Activated CD8-positive, alpha-beta memory T cell treated with anti-CD3 and anti-CD28 coated beads, Interleukin-2, amount 10 ng/mL, durations not matched to agents 7 days and 5 days (primary cell): ENCODE measurements around the gene SIRT4. TPM values are rescaled to one million over a fixed set of nuclear protein-coding genes. Genes with fewer than 3 reads are reported as not detected.

ENCODE experiments used
- ATAC-seq: fragments of 150-1000 bp; cut with Tn5 transposase; one replicate; pipeline ENCODE4 v1.10.0; 2021; ENCODE audit warnings: moderate library complexity
- CTCF ChIA-PET: fragments of 350-600 bp; sonication (Branson Sonifier 250); formaldehyde crosslinking; loops from one replicate; lab custom pipeline; 2021; ENCODE audit warnings: antibody characterized with exemption; lab: Charles Lee
- DNase-seq: peaks from one replicate; pipeline ENCODE4 v3.0.0-alpha.2; 2020
- H3K27ac Mint-ChIP-seq: one replicate; pipeline ENCODE4 v1.8.0; 2021; ENCODE audit warnings: mild to moderate bottlenecking, mixed read lengths
- H3K27me3 Mint-ChIP-seq: one replicate; pipeline ENCODE4 v1.8.0; 2021; ENCODE audit warnings: mixed read lengths
- H3K36me3 Mint-ChIP-seq: one replicate; pipeline ENCODE4 v1.8.0; 2021; ENCODE audit warnings: mild to moderate bottlenecking, mixed read lengths
- H3K4me1 Mint-ChIP-seq: one replicate; pipeline ENCODE4 v1.8.0; 2021; ENCODE audit warnings: mixed read lengths
- H3K4me3 Mint-ChIP-seq: one replicate; pipeline ENCODE4 v1.8.0; 2021; ENCODE audit warnings: mild to moderate bottlenecking, moderate library complexity, mixed read lengths
- H3K9me3 Mint-ChIP-seq: one replicate; pipeline ENCODE4 v1.8.0; 2022; ENCODE audit warnings: low read depth, mixed read lengths
- total RNA-seq, 2 experiments: library from RNA; stranded (reverse); gene quantifications; one replicate each; pipeline ENCODE4 v1.2.3, GENCODE V29; 2021

SIRT4 gene
- total RNA-seq, 2 experiments from 2014 or later, result 2.4 to 3.0 TPM

- no peak for DNase-seq
- no peaks in the 10 kb centered on the region for H3K36me3 Mint-ChIP-seq
- H3K9me3 Mint-ChIP-seq, result no peaks in the 10 kb centered on the region
- H3K27ac Mint-ChIP-seq, result no peak overlapping the region
- peaks cover 2% of the 10 kb centered on the region for H3K27me3 Mint-ChIP-seq
- ATAC-seq, result no peak
- no peaks in the 10 kb centered on the region for H3K4me1 Mint-ChIP-seq
- H3K4me3 Mint-ChIP-seq, result no peak overlapping the region
- CTCF ChIA-PET, result no interaction called here
Measured at GRCh38 chr12:120350576-120351350, 48.6 kb downstream of the SIRT4 start.

- no peaks in the 10 kb centered on the region for H3K36me3 Mint-ChIP-seq
- H3K4me3 Mint-ChIP-seq, result no peak overlapping the region
- no peak overlapping the region for H3K27ac Mint-ChIP-seq
- ATAC-seq, result no peak
- H3K27me3 Mint-ChIP-seq, result peaks cover 2% of the 10 kb centered on the region
- DNase-seq, result no peak
- CTCF ChIA-PET, result interaction anchor here (5.2 kb wide), 1 partner anchor 78 kb away, joined by 29 read pairs; no protein-coding TSS in a partner anchor
- H3K4me1 Mint-ChIP-seq, result no peaks in the 10 kb centered on the region
- H3K9me3 Mint-ChIP-seq, result no peaks in the 10 kb centered on the region
Measured at GRCh38 chr12:120352117-120352516, 50.0 kb downstream of the SIRT4 start.

GRCh38 chr12:120353136-120353535, 51.0 kb downstream of the SIRT4 start:
- Mint-ChIP-seq H3K4me1 (no peaks in the 10 kb centered on the region), H3K27me3 (peaks cover 4% of the 10 kb centered on the region), H3K4me3 (no peak overlapping the region), H3K27ac (no peak overlapping the region), H3K36me3 (no peaks in the 10 kb centered on the region), H3K9me3 (no peaks in the 10 kb centered on the region)
- CTCF ChIA-PET, result interaction anchor here (5.2 kb wide), 1 partner anchor 77 kb away, joined by 29 read pairs; no protein-coding TSS in a partner anchor
- DNase-seq (no peak), ATAC-seq (no peak)

GRCh38 chr12:120353556-120354317, 51.6 kb downstream of the SIRT4 start:
- CTCF ChIA-PET, result interaction anchor here (1.9 to 5.2 kb wide), 2 partner anchors 77 to 80 kb away, joined by 4 to 29 read pairs; no protein-coding TSS in a partner anchor
- no peak for ATAC-seq

GRCh38 chr12:120356567-120357030, 54.5 kb downstream of the SIRT4 start:
- Mint-ChIP-seq H3K4me3 (no peak overlapping the region), H3K4me1 (no peaks in the 10 kb centered on the region), H3K27ac (no peak overlapping the region), H3K27me3 (peaks cover 22% of the 10 kb centered on the region), H3K9me3 (no peaks in the 10 kb centered on the region), H3K36me3 (no peaks in the 10 kb centered on the region)
- CTCF ChIA-PET, result interaction anchor here (0.6 to 1.5 kb wide), 14 partner anchors 9 to 444 kb away, joined by 3 to 15 read pairs (median 4); no protein-coding TSS in a partner anchor
- DNase-seq (peak; percentile 79), ATAC-seq (peak; percentile 93)

More at GRCh38 chr12:120353556-120354317, 51.6 kb downstream of the SIRT4 start:
- Mint-ChIP-seq H3K9me3 (no peaks in the 10 kb centered on the region), H3K27me3 (peaks cover 6% of the 10 kb centered on the region), H3K4me3 (no peak overlapping the region), H3K4me1 (no peaks in the 10 kb centered on the region), H3K36me3 (no peaks in the 10 kb centered on the region), H3K27ac (no peak overlapping the region)
- no peak for DNase-seq

GRCh38 chr12:120357104-120357503, 55.0 kb downstream of the SIRT4 start:
- Mint-ChIP-seq H3K4me3 (no peak overlapping the region), H3K4me1 (no peaks in the 10 kb centered on the region), H3K36me3 (no peaks in the 10 kb centered on the region), H3K27ac (no peak overlapping the region), H3K9me3 (no peaks in the 10 kb centered on the region), H3K27me3 (peaks cover 23% of the 10 kb centered on the region)
- CTCF ChIA-PET, result interaction anchor here (0.6 to 1.5 kb wide), 15 partner anchors 9 to 443 kb away, joined by 3 to 15 read pairs (median 4); no protein-coding TSS in a partner anchor
- DNase-seq (no peak), ATAC-seq (no peak)

- H3K4me3 Mint-ChIP-seq, result no peak overlapping the region
- no peak for DNase-seq
- ATAC-seq, result no peak
- H3K27ac Mint-ChIP-seq, result no peak overlapping the region
- H3K36me3 Mint-ChIP-seq, result no peaks in the 10 kb centered on the region
- no peaks in the 10 kb centered on the region for H3K9me3 Mint-ChIP-seq
- CTCF ChIA-PET, result interaction anchor here (1.6 kb wide), 1 partner anchor 72 kb away, joined by 5 read pairs; no protein-coding TSS in a partner anchor
- no peaks in the 10 kb centered on the region for H3K4me1 Mint-ChIP-seq
- H3K27me3 Mint-ChIP-seq, result peaks cover 36% of the 10 kb centered on the region
Measured at GRCh38 chr12:120358412-120359100, 56.4 kb downstream of the SIRT4 start.

GRCh38 chr12:120359128-120359527, 57.0 kb downstream of the SIRT4 start:
- Mint-ChIP-seq H3K4me1 (no peaks in the 10 kb centered on the region), H3K27me3 (peaks cover 40% of the 10 kb centered on the region), H3K36me3 (no peaks in the 10 kb centered on the region), H3K27ac (no peak overlapping the region), H3K9me3 (no peaks in the 10 kb centered on the region), H3K4me3 (no peak overlapping the region)
- ATAC-seq (no peak), DNase-seq (no peak)
- CTCF ChIA-PET, result interaction anchor here (1.6 kb wide), 1 partner anchor 71 kb away, joined by 5 read pairs; no protein-coding TSS in a partner anchor

GRCh38 chr12:120361506-120362208, 59.5 kb downstream of the SIRT4 start:
- no peak overlapping the region for H3K27ac Mint-ChIP-seq
- no peaks in the 10 kb centered on the region for H3K4me1 Mint-ChIP-seq
- CTCF ChIA-PET, result interaction anchor here (1.1 to 2.6 kb wide), 2 partner anchors 10 to 68 kb away, joined by 3 to 8 read pairs; no protein-coding TSS in a partner anchor
- no peaks in the 10 kb centered on the region for H3K9me3 Mint-ChIP-seq
- DNase-seq, result no peak
- ATAC-seq, result peak; percentile 45
- H3K27me3 Mint-ChIP-seq, result peaks cover 61% of the 10 kb centered on the region
- H3K36me3 Mint-ChIP-seq, result no peaks in the 10 kb centered on the region
- no peak overlapping the region for H3K4me3 Mint-ChIP-seq

Other genes starting within 250 kb of the SIRT4 start
- gene RAB35, start 185.6 kb upstream of the SIRT4 start, total RNA-seq, result 10 to 100 TPM; 63.7 to 81.3 TPM
- 100 to 1,000 TPM; 126 to 151 TPM for gene GCN1, start 107.6 kb upstream of the SIRT4 start, total RNA-seq
- 1,000 to 10,000 TPM; 1,755 to 2,356 TPM for gene RPLP0, start 101.2 kb upstream of the SIRT4 start, total RNA-seq
- gene PXN, start 36.6 kb upstream of the SIRT4 start, total RNA-seq, result 100 to 1,000 TPM in 1 of 2 experiments, 10 to 100 TPM in 1; 69.3 to 146 TPM
- 1,000 to 10,000 TPM in 1 of 2 experiments, 100 to 1,000 TPM in 1; 953 to 3,569 TPM for gene RNU4-2, start 10.4 kb upstream of the SIRT4 start, total RNA-seq
- 1,000 to 10,000 TPM in 1 of 2 experiments, 100 to 1,000 TPM in 1; 780 to 2,122 TPM for gene RNU4-1, start 9.1 kb upstream of the SIRT4 start, total RNA-seq
- gene PLA2G1B, start 25.5 kb downstream of the SIRT4 start, total RNA-seq, result not detected
- gene MSI1, start 66.8 kb downstream of the SIRT4 start, total RNA-seq, result under 1 TPM in 1 of 2 experiments, not detected in 1; 0.07 TPM
- 100 to 1,000 TPM; 329 to 408 TPM for gene COX6A1, start 135.8 kb downstream of the SIRT4 start, total RNA-seq
- 10 to 100 TPM; 26.8 to 38.0 TPM for gene TRIAP1, start 144.1 kb downstream of the SIRT4 start, total RNA-seq
- 10 to 100 TPM; 25.3 to 32.7 TPM for gene GATC, start 144.1 kb downstream of the SIRT4 start, total RNA-seq
- gene SRSF9, start 167.4 kb downstream of the SIRT4 start, total RNA-seq, result 100 to 1,000 TPM; 195 to 240 TPM
- 100 to 1,000 TPM; 190 to 264 TPM for gene DYNLL1, start 193.8 kb downstream of the SIRT4 start, total RNA-seq
- gene COQ5, start 226.8 kb downstream of the SIRT4 start, total RNA-seq, result 10 to 100 TPM; 26.4 to 34.0 TPM
- gene RNF10, start 232.0 kb downstream of the SIRT4 start, total RNA-seq, result 100 to 1,000 TPM; 209 to 217 TPM